GM10266 (cell line): ENCODE measurements around the gene SIGLEC1.

ENCODE experiments used
- DNase-seq: peaks from one replicate; pipeline ENCODE4 v3.0.0; 2012; ENCODE audit errors: extremely low spot score
- TF ChIP-seq, protein P1 (sequence below): IDR thresholded peaks from 2 replicates; pipeline ENCODE4 v1.5.1; 2012; ENCODE audit warnings: mild to moderate bottlenecking, low read depth; ENCODE audit not compliant: control insufficient read depth, insufficient read depth; ENCODE audit errors: missing control alignments

SIGLEC1 gene

DNA sequence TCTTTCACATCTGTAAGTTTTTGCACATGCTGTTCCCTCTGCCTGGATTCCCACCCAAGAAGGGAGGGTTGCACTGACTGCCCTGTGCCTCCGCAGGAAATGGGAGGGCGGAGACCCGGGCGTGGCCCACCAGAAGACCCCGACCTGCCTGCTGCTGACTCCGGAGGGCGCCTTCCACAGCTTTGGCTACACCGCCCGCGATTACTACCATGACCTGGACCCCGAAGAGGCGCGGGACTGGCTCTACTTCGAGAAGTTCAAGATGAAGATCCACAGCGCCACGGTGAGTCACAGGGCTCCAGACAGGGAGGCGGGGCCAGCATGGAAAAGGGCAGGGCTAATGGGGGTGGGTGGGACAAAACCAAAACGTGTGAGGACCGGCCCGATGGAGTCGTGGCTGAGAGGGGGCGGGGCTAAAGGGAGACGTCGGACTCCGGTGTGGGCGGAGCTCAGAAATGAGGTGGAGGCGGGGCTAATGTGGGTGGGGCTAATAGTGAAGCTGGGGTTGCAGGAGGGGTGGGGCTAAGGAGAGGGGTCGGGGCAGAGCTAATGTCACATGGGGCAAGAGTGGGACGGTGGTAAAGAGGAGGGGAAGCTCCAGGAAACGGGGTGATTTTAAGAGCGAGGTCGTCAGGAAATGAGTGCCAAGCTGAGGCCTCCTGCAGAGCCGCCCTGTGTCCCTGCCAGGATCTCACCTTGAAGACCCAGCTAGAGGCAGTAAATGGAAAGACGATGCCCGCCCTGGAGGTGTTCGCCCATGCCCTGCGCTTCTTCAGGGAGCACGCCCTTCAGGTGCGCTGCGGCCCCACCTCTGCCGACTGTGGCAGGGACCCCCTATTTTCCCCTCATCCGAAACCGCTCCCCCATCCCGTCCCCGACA lies 32.6 kb upstream of the SIGLEC1 start:
- TF ChIP-seq, protein P1, sequence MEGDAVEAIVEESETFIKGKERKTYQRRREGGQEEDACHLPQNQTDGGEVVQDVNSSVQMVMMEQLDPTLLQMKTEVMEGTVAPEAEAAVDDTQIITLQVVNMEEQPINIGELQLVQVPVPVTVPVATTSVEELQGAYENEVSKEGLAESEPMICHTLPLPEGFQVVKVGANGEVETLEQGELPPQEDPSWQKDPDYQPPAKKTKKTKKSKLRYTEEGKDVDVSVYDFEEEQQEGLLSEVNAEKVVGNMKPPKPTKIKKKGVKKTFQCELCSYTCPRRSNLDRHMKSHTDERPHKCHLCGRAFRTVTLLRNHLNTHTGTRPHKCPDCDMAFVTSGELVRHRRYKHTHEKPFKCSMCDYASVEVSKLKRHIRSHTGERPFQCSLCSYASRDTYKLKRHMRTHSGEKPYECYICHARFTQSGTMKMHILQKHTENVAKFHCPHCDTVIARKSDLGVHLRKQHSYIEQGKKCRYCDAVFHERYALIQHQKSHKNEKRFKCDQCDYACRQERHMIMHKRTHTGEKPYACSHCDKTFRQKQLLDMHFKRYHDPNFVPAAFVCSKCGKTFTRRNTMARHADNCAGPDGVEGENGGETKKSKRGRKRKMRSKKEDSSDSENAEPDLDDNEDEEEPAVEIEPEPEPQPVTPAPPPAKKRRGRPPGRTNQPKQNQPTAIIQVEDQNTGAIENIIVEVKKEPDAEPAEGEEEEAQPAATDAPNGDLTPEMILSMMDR: no peak
- DNase-seq: peak; percentile 93

DNA sequence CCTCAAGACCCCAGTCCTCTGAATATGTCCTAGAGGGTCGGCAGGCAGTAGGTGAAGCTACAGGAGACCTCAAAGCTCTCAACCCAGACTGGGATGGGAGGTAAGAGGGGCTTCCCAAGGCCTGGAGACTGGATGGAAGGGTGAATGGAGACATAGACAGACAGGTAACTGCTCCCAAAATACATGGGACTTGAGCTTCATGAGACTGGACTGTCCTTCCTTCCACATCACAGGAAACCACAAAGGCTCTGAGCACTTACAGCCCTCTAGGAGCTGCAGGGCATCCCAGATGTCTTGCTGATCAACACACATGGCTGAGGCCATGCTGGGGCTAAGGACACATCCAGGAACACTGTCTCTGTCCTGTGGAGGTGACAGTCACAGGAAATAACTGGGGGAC lies 31.6 kb upstream of the SIGLEC1 start:
- TF ChIP-seq, protein P1: no peak
- no peak for DNase-seq

DNA sequence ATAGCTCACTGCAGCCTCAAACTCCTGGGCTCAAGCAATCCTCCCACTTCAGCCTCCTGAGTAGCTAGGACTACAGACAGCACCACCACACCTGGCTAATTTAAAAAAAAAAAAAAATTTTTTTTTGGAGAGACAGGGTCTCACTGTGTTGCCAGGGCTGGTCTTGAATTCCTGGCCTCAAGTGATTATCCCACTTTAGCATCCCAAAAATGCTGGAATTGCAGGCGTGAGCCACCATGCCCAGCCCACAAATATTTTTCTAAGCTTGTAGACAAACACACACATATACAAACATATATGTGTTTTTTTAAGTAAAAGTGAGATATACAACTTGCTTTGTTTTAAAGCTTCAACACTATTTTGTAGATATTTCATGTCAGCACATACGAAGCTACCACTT lies 30.9 kb upstream of the SIGLEC1 start:
- TF ChIP-seq, protein P1: no peak
- DNase-seq: no peak

DNA sequence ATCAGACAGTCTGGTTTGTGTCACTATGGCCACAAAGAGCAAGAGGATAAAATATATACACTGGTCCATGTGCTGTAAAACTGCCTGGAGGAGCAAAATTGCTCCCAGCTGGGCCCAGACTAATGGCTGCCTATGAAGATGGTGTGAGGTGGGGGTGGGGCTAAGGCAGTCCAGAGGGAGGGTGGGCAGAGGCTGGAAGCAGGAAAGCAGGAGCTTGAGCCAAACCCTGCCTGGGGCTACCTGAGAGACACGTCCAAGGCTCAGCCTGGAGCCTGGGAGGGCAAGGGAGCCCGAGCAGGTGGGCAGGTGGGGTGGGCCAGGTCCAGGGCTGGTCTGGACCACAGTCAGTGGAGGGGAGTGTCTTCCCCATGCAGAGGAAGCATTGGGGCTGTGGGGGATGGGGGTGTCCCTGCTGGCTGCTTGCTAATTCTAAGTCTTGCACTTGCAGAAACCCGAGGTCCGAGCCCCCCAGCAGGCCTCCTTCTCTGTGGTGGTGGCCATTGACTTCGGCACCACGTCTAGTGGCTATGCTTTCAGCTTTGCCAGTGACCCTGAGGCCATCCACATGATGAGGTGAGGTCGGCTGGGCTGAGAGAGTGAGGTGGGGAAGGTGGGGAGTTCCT lies 29.5 kb upstream of the SIGLEC1 start:
- TF ChIP-seq, protein P1: no peak
- no peak for DNase-seq

DNA sequence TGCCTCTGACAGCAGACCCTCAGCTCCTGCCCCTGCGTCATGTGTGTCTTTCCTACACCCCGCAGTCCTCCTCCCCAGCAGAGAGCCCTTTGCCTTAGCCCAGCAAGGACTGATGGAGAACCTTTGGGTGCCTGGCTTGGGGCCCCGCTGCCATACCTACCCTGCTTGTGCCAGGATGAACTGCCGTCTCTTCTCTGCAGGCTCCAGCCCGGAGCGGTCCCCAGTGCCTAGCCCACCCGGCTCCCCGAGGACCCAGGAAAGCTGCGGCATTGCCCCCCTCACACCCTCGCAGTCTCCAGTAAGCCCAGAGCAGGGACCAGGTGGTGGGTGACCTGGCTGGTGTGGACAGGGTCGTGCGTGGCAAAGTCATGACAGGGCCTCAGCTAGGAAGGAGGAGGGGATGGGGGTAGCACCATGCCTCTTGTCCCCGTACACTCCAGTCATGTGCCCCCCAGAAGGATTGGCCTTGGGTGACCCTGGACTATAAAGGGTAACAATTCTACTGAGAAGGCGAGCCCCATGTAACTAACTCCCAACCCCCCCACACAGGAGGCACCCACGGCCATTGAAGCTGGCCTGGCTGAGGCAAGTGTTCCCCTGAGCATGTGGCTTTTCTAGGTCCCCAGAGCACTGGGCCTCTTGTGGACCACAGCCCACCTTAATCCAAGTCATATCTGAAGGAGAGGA lies 28.4 kb upstream of the SIGLEC1 start:
- no peak for DNase-seq
- TF ChIP-seq, protein P1: no peak

DNA sequence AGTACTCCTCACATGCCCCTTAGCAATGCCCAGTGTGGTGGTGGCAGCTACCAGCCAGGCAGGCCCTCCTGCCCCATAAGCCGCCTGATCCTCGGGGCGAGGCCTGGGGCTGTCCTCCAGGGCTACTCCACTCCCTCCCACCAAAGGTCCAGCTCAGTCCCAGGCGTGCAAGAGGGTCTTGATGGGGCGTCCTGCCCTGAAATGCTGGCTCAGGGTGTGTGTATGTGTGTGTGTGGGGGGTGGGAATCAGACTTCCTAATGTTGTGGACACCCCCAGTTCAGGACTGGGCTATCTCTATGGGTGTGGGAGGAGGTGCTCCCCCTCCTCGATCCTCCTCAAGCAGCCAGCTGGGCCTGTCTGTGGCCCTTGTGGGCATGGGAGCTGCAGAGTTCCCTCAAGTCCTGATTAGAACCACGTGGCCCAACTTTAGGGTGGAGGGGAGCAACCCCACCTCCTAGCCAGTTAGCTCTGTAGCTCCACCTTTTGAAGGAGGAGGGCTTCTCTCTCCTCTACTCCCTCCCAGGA lies 27.6 kb upstream of the SIGLEC1 start:
- TF ChIP-seq, protein P1: no peak
- DNase-seq: no peak
